OCI-LY7 (cell line): Measurements from ENCODE around the gene ORC2.

Experiments
- CTCF ChIP-seq: fragments of 200-600 bp; sonication (generic); conservative IDR thresholded peaks from 2 replicates; pipeline ENCODE4 v1.5.1; 2014; ENCODE audit warnings: mild to moderate bottlenecking, antibody characterized with exemption, low read length, moderate library complexity, mixed read lengths
- EZH2phosphoT487 ChIP-seq: fragments of 200-600 bp; sonication (generic); IDR thresholded peaks from 2 replicates; pipeline ENCODE4 v1.6.1; 2018; ENCODE audit warnings: low read depth, borderline replicate concordance, mild to moderate bottlenecking, mixed run types, antibody characterized with exemption, low read length, moderate library complexity, mixed read lengths

- TF ChIP-seq CTCF = no peak
- TF ChIP-seq EZH2phosphoT487 = no peak
Measured at GRCh38 chr2:200869014-200869413, 94.4 kb downstream of the ORC2 start.
